IMR-90 (cell line): ENCODE data around the gene PRLR. TPM values are rescaled to one million over a fixed set of nuclear protein-coding genes. Genes with fewer than 3 reads are reported as not detected.

Experiments used
- ATAC-seq: fragments of 200-7000 bp; cut with Tn5 transposase; 2 replicates; pipeline ENCODE4 v1.9.1; 2020; ENCODE audit warnings: low read depth, mild to moderate bottlenecking, moderate library complexity
- BruUV-seq: library from RNA; stranded (reverse); fragments of 400-500 nt; replicated peaks from 2 replicates; lab custom pipeline; 2021; lab: Mats Ljungman, UMichigan
- CTCF ChIA-PET: fragments of 300-600 bp; formaldehyde crosslinking; extraction: SDS; loops from one replicate; lab custom pipeline; 2021; ENCODE audit warnings: antibody characterized with exemption; lab: Yijun Ruan, JAX
- POLR2A ChIA-PET: fragments of 300-600 bp; sonication (Branson Sonifier 250); formaldehyde crosslinking; loops from one replicate; lab custom pipeline; 2022; ENCODE audit warnings: antibody characterized with exemption; ENCODE audit not compliant: unreplicated experiment; lab: Charles Lee
- DNase-seq: peaks from one replicate; pipeline ENCODE4 v3.0.0; 2013
- H2AFZ ChIP-seq: replicated peaks from 2 replicates; pipeline ENCODE3; 2013; ENCODE audit warnings: low read length, mild to moderate bottlenecking; ENCODE audit not compliant: poor library complexity
- H2AK5ac ChIP-seq: 2 replicates; pipeline ENCODE4 v1.6.1; 2013; ENCODE audit warnings: low read depth, low read length, inconsistent platforms
- H2AK9ac ChIP-seq: replicated peaks from 2 replicates; pipeline ENCODE3; 2013; ENCODE audit warnings: mild to moderate bottlenecking, low read depth, low read length, moderate library complexity; ENCODE audit not compliant: poor library complexity
- H2BK120ac ChIP-seq: 2 replicates; pipeline ENCODE4 v1.6.1; 2013; ENCODE audit warnings: low read depth, low read length, inconsistent platforms
- H2BK15ac ChIP-seq: 3 replicates; pipeline ENCODE4 v1.6.1; 2013; ENCODE audit warnings: low read depth, low read length, inconsistent platforms
- H2BK20ac ChIP-seq: 2 replicates; pipeline ENCODE4 v1.6.1; 2013; ENCODE audit warnings: low read depth, mild to moderate bottlenecking, inconsistent platforms, low read length, moderate library complexity
- H2BK5ac ChIP-seq: 2 replicates; pipeline ENCODE4 v1.6.1; 2013; ENCODE audit warnings: mild to moderate bottlenecking, low read depth, low read length, inconsistent platforms; ENCODE audit not compliant: poor library complexity, severe bottlenecking
- H3K14ac ChIP-seq: replicated peaks from 2 replicates; pipeline ENCODE4 v1.6.1; 2013; ENCODE audit warnings: low read depth, low read length, inconsistent platforms
- H3K18ac ChIP-seq: 2 replicates; pipeline ENCODE4 v1.6.1; 2013; ENCODE audit warnings: low read depth, low read length, control low read depth
- H3K23ac ChIP-seq: 2 replicates; pipeline ENCODE4 v1.6.1; 2013; ENCODE audit warnings: low read depth, low read length, inconsistent platforms
- H3K27ac ChIP-seq: 2 replicates; pipeline ENCODE4 v1.5.1; 2013; ENCODE audit warnings: mild to moderate bottlenecking, control low read depth, low read length; ENCODE audit not compliant: insufficient read depth
- H3K27me3 ChIP-seq: 2 replicates; pipeline ENCODE4 v1.6.1; 2013; ENCODE audit warnings: low read length; ENCODE audit not compliant: control insufficient read depth, insufficient read depth
- H3K36me3 ChIP-seq: 2 replicates; pipeline ENCODE4 v1.6.1; 2013; ENCODE audit warnings: low read length, mixed read lengths; ENCODE audit not compliant: control insufficient read depth, insufficient read depth
- H3K4ac ChIP-seq: 2 replicates; pipeline ENCODE4 v1.6.1; 2013; ENCODE audit warnings: low read depth, low read length, inconsistent platforms
- H3K4me1 ChIP-seq: 2 replicates; pipeline ENCODE4 v1.6.1; 2013; ENCODE audit warnings: low read length, mixed read lengths; ENCODE audit not compliant: control insufficient read depth, insufficient read depth
- H3K4me2 ChIP-seq: 2 replicates; pipeline ENCODE4 v1.6.1; 2013; ENCODE audit warnings: low read depth, mild to moderate bottlenecking, control low read depth, low read length, moderate library complexity
- H3K4me3 ChIP-seq: 2 replicates; pipeline ENCODE4 v1.5.1; 2013; ENCODE audit warnings: low read depth, mild to moderate bottlenecking, control low read depth, low read length, moderate library complexity; ENCODE audit not compliant: insufficient read depth
- H3K56ac ChIP-seq: 2 replicates; pipeline ENCODE4 v1.6.1; 2013; ENCODE audit warnings: low read length, inconsistent platforms; ENCODE audit not compliant: insufficient read depth; ENCODE audit errors: extremely low read depth
- H3K79me1 ChIP-seq, 2 experiments: 2 replicates each; pipeline ENCODE4 v1.6.1; 2013; ENCODE audit warnings: low read length in 2 of 2, inconsistent platforms in 1 of 2, low read depth in 1 of 2
- H3K9ac ChIP-seq: 2 replicates; pipeline ENCODE4 v1.6.1; 2013; ENCODE audit warnings: low read depth, low read length, control low read depth
- H3K9me1 ChIP-seq: 2 replicates; pipeline ENCODE4 v1.6.1; 2013; ENCODE audit warnings: low read length, inconsistent platforms; ENCODE audit not compliant: insufficient read depth
- H3K9me3 ChIP-seq: 2 replicates; pipeline ENCODE4 v1.6.1; 2013; ENCODE audit warnings: low read length; ENCODE audit not compliant: control insufficient read depth, insufficient read depth
- H4K20me1 ChIP-seq: 2 replicates; pipeline ENCODE4 v1.6.1; 2013; ENCODE audit warnings: low read length, inconsistent platforms; ENCODE audit not compliant: insufficient read depth
- H4K5ac ChIP-seq: 2 replicates; pipeline ENCODE4 v1.6.1; 2013; ENCODE audit warnings: mild to moderate bottlenecking, low read depth, low read length, control low read depth
- H4K8ac ChIP-seq, 2 experiments: 2 replicates each; pipeline ENCODE4 v1.6.1; 2013; ENCODE audit warnings: low read depth in 2 of 2, low read length in 2 of 2, control low read depth in 1 of 2, inconsistent platforms in 1 of 2
- H4K91ac ChIP-seq: 2 replicates; pipeline ENCODE4 v1.6.1; 2013; ENCODE audit warnings: low read depth, low read length, inconsistent platforms; ENCODE audit not compliant: insufficient read depth
- BHLHE40 ChIP-seq: fragments of 150-350 bp; IDR thresholded peaks from 2 replicates; pipeline ENCODE4 v1.6.1; 2016; ENCODE audit warnings: mild to moderate bottlenecking, low read depth, low read length
- CEBPB ChIP-seq: IDR thresholded peaks from 2 replicates; pipeline ENCODE4 v1.6.1; 2012; ENCODE audit warnings: low read depth, low read length, improper control_type of control experiment
- CHD1 ChIP-seq: IDR thresholded peaks from 2 replicates; pipeline ENCODE4 v1.6.1; 2012; ENCODE audit warnings: low read depth, low read length, improper control_type of control experiment
- CTCF ChIP-seq: conservative IDR thresholded peaks from 2 replicates; pipeline ENCODE4 v1.5.1; 2012; ENCODE audit warnings: mild to moderate bottlenecking, low read depth, low read length, improper control_type of control experiment
- ELK1 ChIP-seq: fragments of 150-350 bp; IDR thresholded peaks from 2 replicates; pipeline ENCODE4 v1.6.1; 2016; ENCODE audit warnings: low read depth, mild to moderate bottlenecking, low read length, moderate library complexity, borderline replicate concordance
- FOS ChIP-seq: fragments of 150-350 bp; IDR thresholded peaks from 2 replicates; pipeline ENCODE4 v1.6.1; 2016; ENCODE audit warnings: low read depth, low read length
- MAFK ChIP-seq: IDR thresholded peaks from 2 replicates; pipeline ENCODE4 v1.6.1; 2012; ENCODE audit warnings: low read depth, low read length, improper control_type of control experiment
- MAZ ChIP-seq: IDR thresholded peaks from 2 replicates; pipeline ENCODE4 v1.6.1; 2012; ENCODE audit warnings: low read depth, mild to moderate bottlenecking, low read length, improper control_type of control experiment, moderate library complexity, borderline replicate concordance
- MXI1 ChIP-seq: IDR thresholded peaks from 2 replicates; pipeline ENCODE4 v1.6.1; 2012; ENCODE audit warnings: low read depth, mild to moderate bottlenecking, low read length, moderate library complexity, borderline replicate concordance
- NFE2L2 ChIP-seq: fragments of 150-350 bp; IDR thresholded peaks from 2 replicates; pipeline ENCODE4 v1.6.1; 2016; ENCODE audit warnings: low read depth, mild to moderate bottlenecking, low read length
- POLR2A ChIP-seq: IDR thresholded peaks from 2 replicates; pipeline ENCODE4 v1.6.1; 2012; ENCODE audit warnings: mild to moderate bottlenecking, low read depth, low read length
- RAD21 ChIP-seq: IDR thresholded peaks from 2 replicates; pipeline ENCODE4 v1.6.1; 2012; ENCODE audit warnings: low read length, improper control_type of control experiment
- RCOR1 ChIP-seq: IDR thresholded peaks from 2 replicates; pipeline ENCODE4 v1.6.1; 2012; ENCODE audit warnings: mild to moderate bottlenecking, low read length, improper control_type of control experiment; ENCODE audit not compliant: insufficient replicate concordance
- RFX5 ChIP-seq: IDR thresholded peaks from 2 replicates; pipeline ENCODE4 v1.8.0; 2012; ENCODE audit warnings: low read depth, mild to moderate bottlenecking, low read length, moderate library complexity
- SMC3 ChIP-seq: fragments of 150-350 bp; IDR thresholded peaks from 2 replicates; pipeline ENCODE4 v1.6.1; 2016; ENCODE audit warnings: low read depth, mild to moderate bottlenecking, antibody characterized with exemption, low read length, moderate library complexity
- WGBS, 2 experiments: methylation state at CpG; one replicate each; pipeline versions ENCODE4 v1.1.5 to v1.1.7; 2013; ENCODE audit warnings: missing lambda C conversion rate in 2 of 2; ENCODE audit not compliant: insufficient read length in 1 of 2; ENCODE audit errors: extremely low coverage in 2 of 2; 5-methylcytosine and 5-hydroxymethylcytosine counted together
- dilution Hi-C: fragments of 300-500 bp; cut with HindIII; formaldehyde crosslinking; loops from one replicate; pipeline ENCODE4 v1.14.3; 2018; ENCODE audit warnings: low sequenced_read_pairs; ENCODE audit not compliant: unreplicated experiment
- in situ Hi-C: fragments of 300-500 bp; cut with MboI; formaldehyde crosslinking; loops from 3 replicates; pipeline ENCODE4 v1.14.3; 2019; ENCODE audit warnings: low sequenced_read_pairs, inconsistent platforms, mixed read lengths
- intact Hi-C: fragments of 100-400 bp; cut with micrococcal nuclease; formaldehyde crosslinking; loops from 2 replicates; pipeline ENCODE4 v1.10.0; 2022
- polyA plus RNA-seq, 3 experiments: library from polyadenylated mRNA; depleted of rRNA; stranded (reverse); fragments of >200 nt; gene quantifications; 2 replicates each; pipeline ENCODE4 v1.2.3, GENCODE V29; 2012; ENCODE audit warnings: low replicate concordance in 1 of 3
- total RNA-seq: library from RNA; depleted of rRNA; stranded (reverse); fragments of >200 nt; gene quantifications from 2 replicates; pipeline ENCODE4 v1.2.3, GENCODE V29; 2012
- TF ChIP-seq, protein P1 (sequence below): fragments of 150-350 bp; IDR thresholded peaks from 2 replicates; pipeline ENCODE4 v1.6.1; 2017; ENCODE audit warnings: mild to moderate bottlenecking, antibody characterized with exemption, low read length, low read depth

The PRLR gene
- total and polyA plus RNA-seq, 2 of the 4 experiments (the other 2 are of a cell fraction), result 0.24 to 0.54 TPM

- H2BK20ac ChIP-seq, result no peak overlapping the region
- no CpG with 5 or more reads among the region's 7 CpGs for WGBS, 2 experiments
- CTCF ChIA-PET, result interaction anchor here (0.7 kb wide), 1 partner anchor 427 kb away, joined by 3 read pairs; no protein-coding TSS in a partner anchor
These were observed 6.4 kb downstream of the PRLR start for GRCh38 chr5:35223787-35224395.

More at GRCh38 chr5:35223787-35224395, 6.4 kb downstream of the PRLR start:
- no peak for ATAC-seq
- H2BK15ac ChIP-seq, result no peak overlapping the region
- no peak overlapping the region for H2BK5ac ChIP-seq
- H3K79me1 ChIP-seq, result no peaks in the 10 kb centered on the region
- dilution Hi-C loops, result no loop called here
- no peak overlapping the region for H4K8ac ChIP-seq
- no TSS peak for BruUV-seq
- in situ Hi-C loops, result no loop called here
- H3K4me2 ChIP-seq, result no peak overlapping the region
- H2AK9ac ChIP-seq, result no peak overlapping the region
- H3K4me3 ChIP-seq, result no peak overlapping the region
- no peaks in the 10 kb centered on the region for H3K9me1 ChIP-seq
- H3K14ac ChIP-seq, result no peak overlapping the region
- no peaks in the 10 kb centered on the region for H3K4me1 ChIP-seq
- TF ChIP-seq SMC3 (no peak), RAD21 (no peak), FOS (no peak), CHD1 (no peak), MAZ (no peak), POLR2A (no peak), RCOR1 (no peak), NFE2L2 (no peak), CEBPB (no peak), RFX5 (no peak), MXI1 (no peak), CTCF (no peak), MAFK (no peak), BHLHE40 (no peak), ELK1 (no peak)
- TF ChIP-seq, protein P1, sequence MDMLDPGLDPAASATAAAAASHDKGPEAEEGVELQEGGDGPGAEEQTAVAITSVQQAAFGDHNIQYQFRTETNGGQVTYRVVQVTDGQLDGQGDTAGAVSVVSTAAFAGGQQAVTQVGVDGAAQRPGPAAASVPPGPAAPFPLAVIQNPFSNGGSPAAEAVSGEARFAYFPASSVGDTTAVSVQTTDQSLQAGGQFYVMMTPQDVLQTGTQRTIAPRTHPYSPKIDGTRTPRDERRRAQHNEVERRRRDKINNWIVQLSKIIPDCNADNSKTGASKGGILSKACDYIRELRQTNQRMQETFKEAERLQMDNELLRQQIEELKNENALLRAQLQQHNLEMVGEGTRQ, result no peak
- no peak overlapping the region for H4K91ac ChIP-seq
- no peak for DNase-seq
- no peak overlapping the region for H3K9ac ChIP-seq
- H2AK5ac ChIP-seq, result no peak overlapping the region
- H2AFZ ChIP-seq, result no peak overlapping the region
- H3K27ac ChIP-seq, result no peak overlapping the region
- no peaks in the 10 kb centered on the region for H3K36me3 ChIP-seq
- no peaks in the 10 kb centered on the region for H3K9me3 ChIP-seq
- no peak overlapping the region for H3K23ac ChIP-seq
- H3K18ac ChIP-seq, result no peak overlapping the region
- POLR2A ChIA-PET, result no interaction called here
- H3K27me3 ChIP-seq, result peaks cover 33% of the 10 kb centered on the region
- no peak overlapping the region for H3K4ac ChIP-seq
- intact Hi-C loops, result no loop called here
- no peak overlapping the region for H2BK120ac ChIP-seq
- no peak overlapping the region for H3K56ac ChIP-seq
- H4K5ac ChIP-seq, result no peak overlapping the region
- H4K20me1 ChIP-seq, result no peaks in the 10 kb centered on the region
